Keratinocyte (primary cell): ENCODE results near the gene PTPRD. TPM values are rescaled to one million over a fixed set of nuclear protein-coding genes. Genes with fewer than 3 reads are reported as not detected.

Experiments
- DNase-seq: peaks from one replicate; pipeline ENCODE4 v3.0.0-alpha.2; 2011; ENCODE audit warnings: low read depth, missing footprints, low spot score
- FAIRE-seq: peaks from 2 replicates; lab custom pipeline; 2011; peaks lifted over from hg19 to GRCh38; lab: Jason Lieb, UNC
- H2AFZ ChIP-seq: 2 replicates; pipeline ENCODE4 v1.6.0; 2012; ENCODE audit warnings: low read length, control low read depth, inconsistent platforms; ENCODE audit not compliant: control insufficient read depth
- H3K27ac ChIP-seq: 2 replicates; pipeline ENCODE4 v1.5.1; 2011; ENCODE audit warnings: low read length; ENCODE audit not compliant: control insufficient read depth, insufficient read depth
- H3K27me3 ChIP-seq: 3 replicates; pipeline ENCODE4 v1.6.0; 2011; ENCODE audit warnings: low read length; ENCODE audit not compliant: control insufficient read depth, insufficient read depth; ENCODE audit errors: extremely low read depth
- H3K36me3 ChIP-seq, 2 experiments: 2 replicates in 1 of 2; 3 replicates in 1 of 2; pipeline ENCODE4 v1.5.1; 2011; ENCODE audit warnings: low read length in 2 of 2, mild to moderate bottlenecking in 1 of 2; ENCODE audit not compliant: control insufficient read depth in 2 of 2, insufficient read depth in 2 of 2; ENCODE audit errors: extremely low read depth in 1 of 2
- H3K4me1 ChIP-seq: 3 replicates; pipeline ENCODE4 v1.5.1; 2011; ENCODE audit warnings: low read length; ENCODE audit not compliant: control insufficient read depth, insufficient read depth; ENCODE audit errors: extremely low read depth
- H3K4me2 ChIP-seq: 3 replicates; pipeline ENCODE4 v1.6.0; 2011; ENCODE audit warnings: low read depth, low read length; ENCODE audit not compliant: control insufficient read depth, insufficient read depth; ENCODE audit errors: extremely low read depth
- H3K4me3 ChIP-seq, 3 experiments: fragments of 200-600 bp in 1 of 3; sonication (generic) in 1 of 3; 2 replicates in 2 of 3; 3 replicates in 1 of 3; pipeline ENCODE4 v1.5.1; 2011 to 2016; ENCODE audit warnings: low read length in 3 of 3, mild to moderate bottlenecking in 3 of 3, control low read depth in 2 of 3, inconsistent platforms in 1 of 3, low read depth in 1 of 3, mixed read lengths in 1 of 3, mixed run types in 1 of 3, moderate library complexity in 1 of 3; ENCODE audit not compliant: control insufficient read depth in 2 of 3, insufficient read depth in 2 of 3; ENCODE audit errors: extremely low read depth in 1 of 3
- H3K79me2 ChIP-seq: 2 replicates; pipeline ENCODE4 v1.6.0; 2012; ENCODE audit warnings: low read length; ENCODE audit not compliant: control insufficient read depth, insufficient read depth
- H3K9ac ChIP-seq: 3 replicates; pipeline ENCODE4 v1.6.0; 2011; ENCODE audit warnings: low read length; ENCODE audit not compliant: control insufficient read depth, insufficient read depth; ENCODE audit errors: extremely low read depth
- H3K9me1 ChIP-seq: 3 replicates; pipeline ENCODE4 v1.6.0; 2011; ENCODE audit warnings: low read length; ENCODE audit not compliant: control insufficient read depth, insufficient read depth; ENCODE audit errors: extremely low read depth
- H3K9me3 ChIP-seq: 2 replicates; pipeline ENCODE4 v1.5.1; 2012; ENCODE audit warnings: low read depth, low read length; ENCODE audit not compliant: control insufficient read depth
- H4K20me1 ChIP-seq: 3 replicates; pipeline ENCODE4 v1.6.0; 2011; ENCODE audit warnings: low read length; ENCODE audit not compliant: control insufficient read depth, insufficient read depth; ENCODE audit errors: extremely low read depth
- EZH2 ChIP-seq: IDR thresholded peaks from one replicate; pipeline ENCODE4 v1.6.1; 2012; ENCODE audit warnings: inconsistent platforms, mild to moderate bottlenecking, low read length, moderate library complexity
- dilution Hi-C: fragments of 300-500 bp; cut with MboI; formaldehyde crosslinking; loops from one replicate; pipeline ENCODE4 v1.7.0; 2020; ENCODE audit warnings: low sequenced_read_pairs; ENCODE audit not compliant: extremely low pct_ligation_motif_present
- polyA plus RNA-seq, 5 experiments: library from polyadenylated mRNA; depleted of rRNA in 3 of 5; stranded (reverse) in 3 of 5; stranded (forward) in 1 of 5; unstranded in 1 of 5; fragments of >200 nt; gene quantifications; 1 replicate in 1 of 5; 2 replicates in 3 of 5; 3 replicates in 1 of 5; pipeline versions ENCODE4 v1.2.1 to v1.2.3, GENCODE V29; 2011 to 2012; ENCODE audit warnings: missing spikeins in 2 of 5, low read depth in 1 of 5, low replicate concordance in 1 of 5
- TF ChIP-seq, protein P1 (sequence below), 3 experiments: IDR thresholded peaks in 1 of 3; conservative IDR thresholded peaks in 1 of 3; optimal IDR thresholded peaks in 1 of 3; 2 replicates in 2 of 3; 3 replicates in 1 of 3; pipeline versions ENCODE3 to v1.5.1; 2011; ENCODE audit warnings: low read length in 3 of 3, mild to moderate bottlenecking in 3 of 3, moderate library complexity in 2 of 3, control low read depth in 1 of 3, inconsistent platforms in 1 of 3; ENCODE audit not compliant: insufficient read depth in 2 of 3; ENCODE audit errors: extremely low read depth in 1 of 3

Gene PTPRD
- polyA plus RNA-seq, 1 donor (not counting 4 experiments of a cell fraction or from before 2014, with no cell fraction given): 0.10 TPM

DNA sequence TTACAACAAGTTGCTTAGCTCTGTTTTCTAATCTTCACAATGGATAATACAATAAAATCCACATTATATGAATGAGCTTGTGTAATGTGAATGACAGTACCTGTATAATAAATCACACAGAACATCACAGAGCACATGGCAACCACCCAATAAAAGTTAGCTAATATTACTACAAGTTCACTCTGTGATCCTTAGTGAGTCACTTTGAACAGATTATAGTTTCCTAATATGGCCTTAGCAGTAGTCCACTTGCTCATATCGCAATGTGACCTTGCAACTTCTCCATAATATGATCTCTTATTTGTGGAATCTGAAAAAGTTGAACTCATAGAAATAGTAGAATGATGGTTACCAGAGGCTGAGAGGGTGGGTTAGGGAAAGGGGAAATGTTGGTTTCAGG lies 361.3 kb downstream of the PTPRD start:
- Histone ChIP-seq H3K36me3 (no peaks in the 10 kb centered on the region), H2AFZ (no peak overlapping the region), H3K79me2 (no peaks in the 10 kb centered on the region), H3K9ac (no peak overlapping the region), H3K4me2 (no peak overlapping the region), H3K27me3 (no peaks in the 10 kb centered on the region), H3K4me3 (no peak overlapping the region), H4K20me1 (no peaks in the 10 kb centered on the region), H3K9me1 (no peaks in the 10 kb centered on the region), H3K4me1 (no peaks in the 10 kb centered on the region), H3K9me3 (no peaks in the 10 kb centered on the region), H3K27ac (no peak overlapping the region)
- TF ChIP-seq, protein P1, sequence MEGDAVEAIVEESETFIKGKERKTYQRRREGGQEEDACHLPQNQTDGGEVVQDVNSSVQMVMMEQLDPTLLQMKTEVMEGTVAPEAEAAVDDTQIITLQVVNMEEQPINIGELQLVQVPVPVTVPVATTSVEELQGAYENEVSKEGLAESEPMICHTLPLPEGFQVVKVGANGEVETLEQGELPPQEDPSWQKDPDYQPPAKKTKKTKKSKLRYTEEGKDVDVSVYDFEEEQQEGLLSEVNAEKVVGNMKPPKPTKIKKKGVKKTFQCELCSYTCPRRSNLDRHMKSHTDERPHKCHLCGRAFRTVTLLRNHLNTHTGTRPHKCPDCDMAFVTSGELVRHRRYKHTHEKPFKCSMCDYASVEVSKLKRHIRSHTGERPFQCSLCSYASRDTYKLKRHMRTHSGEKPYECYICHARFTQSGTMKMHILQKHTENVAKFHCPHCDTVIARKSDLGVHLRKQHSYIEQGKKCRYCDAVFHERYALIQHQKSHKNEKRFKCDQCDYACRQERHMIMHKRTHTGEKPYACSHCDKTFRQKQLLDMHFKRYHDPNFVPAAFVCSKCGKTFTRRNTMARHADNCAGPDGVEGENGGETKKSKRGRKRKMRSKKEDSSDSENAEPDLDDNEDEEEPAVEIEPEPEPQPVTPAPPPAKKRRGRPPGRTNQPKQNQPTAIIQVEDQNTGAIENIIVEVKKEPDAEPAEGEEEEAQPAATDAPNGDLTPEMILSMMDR (optimal IDR thresholded peaks at IDR 0.05 in 1 of 3, IDR thresholded peaks at IDR 0.05 in 1 of 3, conservative IDR thresholded peaks at IDR 0.05 in 1 of 3; ENCODE audit: extremely low read depth in 1 of 3, insufficient read depth in 2 of 3, low read length in 3 of 3): no peak
- no peak for TF ChIP-seq EZH2
- DNase-seq: no peak
- dilution Hi-C loops: no loop called here
- FAIRE-seq: no peak

GRCh38 chr9:10250219-10250618 lies 362.6 kb downstream of the PTPRD start:
- H3K4me3 ChIP-seq: no peak overlapping the region
- H3K79me2 ChIP-seq: no peaks in the 10 kb centered on the region
- no peaks in the 10 kb centered on the region for H3K4me1 ChIP-seq
- H3K9me3 ChIP-seq: no peaks in the 10 kb centered on the region
- no peak overlapping the region for H3K4me2 ChIP-seq
- no peak overlapping the region for H3K27ac ChIP-seq
- dilution Hi-C loops: no loop called here
- no peak overlapping the region for H2AFZ ChIP-seq
- H3K27me3 ChIP-seq: no peaks in the 10 kb centered on the region
- no peak overlapping the region for H3K9ac ChIP-seq
- TF ChIP-seq, protein P1 (optimal IDR thresholded peaks at IDR 0.05 in 1 of 3, IDR thresholded peaks at IDR 0.05 in 1 of 3, conservative IDR thresholded peaks at IDR 0.05 in 1 of 3; ENCODE audit: extremely low read depth in 1 of 3, insufficient read depth in 2 of 3, low read length in 3 of 3): no peak
- TF ChIP-seq EZH2: no peak
- no peaks in the 10 kb centered on the region for H3K36me3 ChIP-seq
- no peak for DNase-seq
- no peaks in the 10 kb centered on the region for H3K9me1 ChIP-seq
- FAIRE-seq: no peak
- no peaks in the 10 kb centered on the region for H4K20me1 ChIP-seq
